Panc1 (cell line): ENCODE measurements around the gene METTL23. TPM values are rescaled to one million over a fixed set of nuclear protein-coding genes. Genes with fewer than 3 reads are reported as not detected.
"Not testable (repeated sequence)": the region's sequence is repeated elsewhere in the genome, so short reads cannot be mapped to it uniquely, and the experiment has no call there.

ENCODE experiments used
- ATAC-seq: fragments of 200-7000 bp; cut with Tn5 transposase; 2 replicates; pipeline ENCODE4 v1.9.1; 2020; ENCODE audit warnings: mild to moderate bottlenecking, moderate library complexity
- BruUV-seq: library from RNA; stranded (reverse); fragments of 400-500 nt; replicated peaks from 2 replicates; lab custom pipeline; 2021; lab: Mats Ljungman, UMichigan
- CTCF ChIA-PET: fragments of 300-600 bp; sonication (Branson Sonifier 250); formaldehyde crosslinking; loops from one replicate; lab custom pipeline; 2022; ENCODE audit warnings: antibody characterized with exemption; lab: Charles Lee
- POLR2A ChIA-PET: fragments of 300-600 bp; sonication (Branson Sonifier 250); formaldehyde crosslinking; loops from one replicate; lab custom pipeline; 2022; ENCODE audit warnings: antibody characterized with exemption; lab: Charles Lee
- DNase-seq: peaks from one replicate; pipeline ENCODE4 v3.0.0-alpha.2; 2010; ENCODE audit warnings: low read depth, low spot score
- H3K27ac ChIP-seq: 2 replicates; pipeline ENCODE4 v1.5.1; 2011; ENCODE audit warnings: mild to moderate bottlenecking, low read length, inconsistent platforms
- H3K27me3 ChIP-seq: fragments of 200-500 bp; sonication (Bioruptor generic); 2 replicates; pipeline ENCODE4 v1.6.0; 2014; ENCODE audit warnings: low read length, inconsistent platforms; ENCODE audit not compliant: control insufficient read depth, insufficient read depth
- H3K36me3 ChIP-seq: fragments of 200-500 bp; sonication (Bioruptor generic); 2 replicates; pipeline ENCODE4 v1.5.1; 2014; ENCODE audit warnings: inconsistent platforms, mild to moderate bottlenecking, low read length, moderate library complexity; ENCODE audit not compliant: control insufficient read depth, insufficient read depth
- H3K4me1 ChIP-seq: 2 replicates; pipeline ENCODE4 v1.5.1; 2011; ENCODE audit warnings: inconsistent platforms, mild to moderate bottlenecking, low read length, moderate library complexity; ENCODE audit not compliant: control insufficient read depth, insufficient read depth
- H3K4me3 ChIP-seq, 2 experiments: 2 replicates each; pipeline ENCODE4 v1.5.1; 2011 to 2012; ENCODE audit warnings: low read depth in 2 of 2, low read length in 2 of 2, mild to moderate bottlenecking in 2 of 2, inconsistent platforms in 1 of 2, moderate library complexity in 1 of 2
- H3K9me3 ChIP-seq: fragments of 200-500 bp; sonication (Bioruptor generic); 2 replicates; pipeline ENCODE4 v1.5.1; 2014; ENCODE audit warnings: low read depth, mild to moderate bottlenecking, inconsistent platforms, low read length, moderate library complexity; ENCODE audit not compliant: control insufficient read depth, insufficient read depth
- CTCF ChIP-seq: fragments of 450-650 bp; IDR thresholded peaks from 2 replicates; pipeline ENCODE4 v1.5.1; 2017; ENCODE audit warnings: mild to moderate bottlenecking
- POLR2AphosphoS5 ChIP-seq: IDR thresholded peaks from 2 replicates; pipeline ENCODE4 v1.6.1; 2012; ENCODE audit warnings: mild to moderate bottlenecking, low read depth, low read length, moderate library complexity
- REST ChIP-seq, 2 experiments: IDR thresholded peaks; 2 replicates each; pipeline ENCODE4 v1.6.1; 2011 to 2012; ENCODE audit warnings: low read depth in 2 of 2, control low read depth in 1 of 2, low read length in 1 of 2, mild to moderate bottlenecking in 1 of 2, moderate library complexity in 1 of 2; ENCODE audit not compliant: insufficient read depth in 1 of 2
- SIN3A ChIP-seq: IDR thresholded peaks from 2 replicates; pipeline ENCODE4 v1.6.1; 2012; ENCODE audit warnings: low read depth, mild to moderate bottlenecking, low read length, moderate library complexity, borderline replicate concordance; ENCODE audit not compliant: insufficient read depth
- TCF7L2 ChIP-seq: IDR thresholded peaks from 2 replicates; pipeline ENCODE4 v1.6.1; 2011; ENCODE audit warnings: mild to moderate bottlenecking, low read depth, low read length, inconsistent platforms
- in situ Hi-C: cut with HindIII; loops from 2 replicates; pipeline ENCODE4 v1.10.0; 2016; ENCODE audit warnings: low sequenced_read_pairs, low pct_unique_long_range_greater_than_20kb
- intact Hi-C: fragments of 100-400 bp; cut with micrococcal nuclease; formaldehyde crosslinking; loops from one replicate; pipeline ENCODE4 v1.10.0; 2022; ENCODE audit not compliant: unreplicated experiment
- total RNA-seq: library from RNA; stranded (reverse); gene quantifications from one replicate; pipeline ENCODE4 v1.2.1, GENCODE V29; 2021; ENCODE audit not compliant: unreplicated experiment

Gene METTL23
- total RNA-seq, 1 experiment from 2014 or later = 42.8 TPM

GRCh38 chr17:76722279-76722678 lies 4.4 kb upstream of the METTL23 start:
- TF ChIP-seq POLR2AphosphoS5 (no peak), REST (IDR thresholded peaks at IDR 0.05; ENCODE audit: insufficient read depth in 1 of 2, low read depth in 2 of 2, low read length in 1 of 2) (no peak), CTCF (no peak), SIN3A (no peak), TCF7L2 (no peak)
- Histone ChIP-seq H3K27ac (no peak overlapping the region), H3K27me3 (no peaks in the 10 kb centered on the region), H3K4me1 (no peaks in the 10 kb centered on the region), H3K36me3 (peaks cover 33% of the 10 kb centered on the region), H3K4me3 (no peak overlapping the region), H3K9me3 (no peaks in the 10 kb centered on the region)
- intact Hi-C loops = no loop called here
- in situ Hi-C loops = no loop called here
- ChIA-PET POLR2A (no interaction called here), CTCF (no interaction called here)
- BruUV-seq = no TSS peak
- ATAC-seq (no peak), DNase-seq (no peak)

- H3K27me3 ChIP-seq, BruUV-seq, in situ Hi-C loops, intact Hi-C loops, H3K4me1 ChIP-seq, ATAC-seq, DNase-seq, H3K27ac ChIP-seq, POLR2A ChIA-PET, H3K4me3 ChIP-seq, H3K9me3 ChIP-seq, CTCF ChIA-PET: not testable (repeated sequence)
- H3K36me3 ChIP-seq = peaks cover 33% of the 10 kb centered on the region
Measured at GRCh38 chr17:76722977-76723376, 3.7 kb upstream of the METTL23 start.

- ATAC-seq (no peak), DNase-seq (no peak)
- BruUV-seq = no TSS peak
- H3K4me3 ChIP-seq = no peak overlapping the region
- H3K9me3 ChIP-seq = no peaks in the 10 kb centered on the region
- in situ Hi-C loops = no loop called here
- ChIA-PET POLR2A (no interaction called here), CTCF (no interaction called here)
- intact Hi-C loops = no loop called here
- no peaks in the 10 kb centered on the region for H3K27me3 ChIP-seq
- peaks cover 28% of the 10 kb centered on the region for H3K36me3 ChIP-seq
- TF ChIP-seq CTCF (no peak), SIN3A (no peak), REST (IDR thresholded peaks at IDR 0.05; ENCODE audit: insufficient read depth in 1 of 2, low read depth in 2 of 2, low read length in 1 of 2) (no peak), POLR2AphosphoS5 (no peak), TCF7L2 (no peak)
- H3K27ac ChIP-seq = no peak overlapping the region
- no peaks in the 10 kb centered on the region for H3K4me1 ChIP-seq
Measured at GRCh38 chr17:76723812-76724211, 2.8 kb upstream of the METTL23 start.
